ENCODE measurements around the gene ARHGEF1.

The ARHGEF1 gene

GRCh38 chr19:41882568-41883462, at the start of gene ARHGEF1:
Gene ARHGEF1, plus strand, starts transcription at chr19:41883184. Its CDS starts 4,899 bp downstream, at chr19:41888083.
- DNase-seq (ENCODE audit: low read depth), result no peak
- peak within 1 kb of the TSS; percentile 90 for H3K4me3 ChIP-seq (ENCODE audit: control insufficient read depth, low read depth, low read length)
- no peak for TF ChIP-seq CTCF (IDR thresholded peaks at IDR 0.05; ENCODE audit: control insufficient read depth, insufficient read depth, low read depth, low read length, missing control alignments)

- TF ChIP-seq CTCF (IDR thresholded peaks at IDR 0.05; ENCODE audit: control insufficient read depth, insufficient read depth, low read depth, low read length, missing control alignments), result no peak
- no peak for DNase-seq (ENCODE audit: low read depth)
- H3K4me3 ChIP-seq (ENCODE audit: control insufficient read depth, low read depth, low read length), result no peak overlapping the region
Observed at GRCh38 chr19:41837981-41838708, 44.8 kb upstream of the ARHGEF1 start.

- TF ChIP-seq CTCF (IDR thresholded peaks at IDR 0.05; ENCODE audit: control insufficient read depth, insufficient read depth, low read depth, low read length, missing control alignments), result no peak
- H3K4me3 ChIP-seq (ENCODE audit: control insufficient read depth, low read depth, low read length), result no peak overlapping the region
- no peak for DNase-seq (ENCODE audit: low read depth)
Observed at GRCh38 chr19:41839211-41839610, 43.8 kb upstream of the ARHGEF1 start.

- H3K4me3 ChIP-seq (ENCODE audit: control insufficient read depth, low read depth, low read length), result no peak overlapping the region
- no peak for TF ChIP-seq CTCF (IDR thresholded peaks at IDR 0.05; ENCODE audit: control insufficient read depth, insufficient read depth, low read depth, low read length, missing control alignments)
- DNase-seq (ENCODE audit: low read depth), result no peak
Observed at GRCh38 chr19:41843371-41843770, 39.6 kb upstream of the ARHGEF1 start.

- no peak within 1 kb of the TSS for H3K4me3 ChIP-seq (ENCODE audit: control insufficient read depth, low read depth, low read length)
- no peak for TF ChIP-seq CTCF (IDR thresholded peaks at IDR 0.05; ENCODE audit: control insufficient read depth, insufficient read depth, low read depth, low read length, missing control alignments)
- DNase-seq (ENCODE audit: low read depth), result no peak
Observed at GRCh38 chr19:41844601-41845000, 38.4 kb upstream of the ARHGEF1 start, which contains the start of gene LYPD4. Gene LYPD4, minus strand, starts transcription at chr19:41844683. Its CDS starts 5,398 bp downstream, at chr19:41839285.

- no peak within 1 kb of the TSS for H3K4me3 ChIP-seq (ENCODE audit: control insufficient read depth, low read depth, low read length)
- DNase-seq (ENCODE audit: low read depth), result no peak
- no peak for TF ChIP-seq CTCF (IDR thresholded peaks at IDR 0.05; ENCODE audit: control insufficient read depth, insufficient read depth, low read depth, low read length, missing control alignments)
Observed at GRCh38 chr19:41845001-41845050, 38.2 kb upstream of the ARHGEF1 start, which contains the start of gene DMRTC2. Gene DMRTC2, plus strand, starts transcription at chr19:41845042. Its CDS starts 2,387 bp downstream, at chr19:41847429.

Measured in AG09309 (cell line).